Small intestine (tissue), 7 donors: ENCODE measurements around the gene CAMTA1. TPM values are rescaled to one million over a fixed set of nuclear protein-coding genes. Genes with fewer than 3 reads are reported as not detected.
A peak's percentile ranks its signal among the peaks of the same experiment; 100 is the strongest.
"Not testable (repeated sequence)": the region's sequence is repeated elsewhere in the genome, so short reads cannot be mapped to it uniquely, and the experiment has no call there.

ENCODE experiments used
- DNase-seq, 2 donors: peaks; one replicate each; pipeline versions ENCODE4 v3.0.0 to v3.0.0-alpha.2; 2013
- FAIRE-seq: peaks from 2 replicates; lab custom pipeline; 2012; peaks lifted over from hg19 to GRCh38; lab: Jason Lieb, UNC
- H3K27ac ChIP-seq, 3 donors: one replicate each; pipeline ENCODE4 v1.5.1; 2013; ENCODE audit warnings: low read length in 2 of 3, mild to moderate bottlenecking in 2 of 3, control low read depth in 1 of 3, inconsistent platforms in 1 of 3, low read depth in 1 of 3, moderate library complexity in 1 of 3
- H3K27me3 ChIP-seq, 3 donors: one replicate each; pipeline ENCODE4 v1.6.1; 2013; ENCODE audit warnings: low read length in 3 of 3, inconsistent platforms in 1 of 3; ENCODE audit not compliant: control insufficient read depth in 3 of 3, insufficient read depth in 3 of 3
- H3K36me3 ChIP-seq, 3 donors: one replicate each; pipeline ENCODE4 v1.6.1; 2013; ENCODE audit warnings: low read length in 3 of 3, inconsistent platforms in 1 of 3, low read depth in 1 of 3, mild to moderate bottlenecking in 1 of 3, moderate library complexity in 1 of 3; ENCODE audit not compliant: control insufficient read depth in 3 of 3, insufficient read depth in 2 of 3
- H3K4me1 ChIP-seq, 3 donors: one replicate each; pipeline ENCODE4 v1.6.1; 2013; ENCODE audit warnings: low read length in 2 of 3, inconsistent platforms in 1 of 3, low read depth in 1 of 3, mild to moderate bottlenecking in 1 of 3, moderate library complexity in 1 of 3; ENCODE audit not compliant: control insufficient read depth in 3 of 3, insufficient read depth in 2 of 3
- H3K4me3 ChIP-seq, 3 donors: one replicate each; pipeline ENCODE4 v1.5.1; 2013; ENCODE audit warnings: low read length in 3 of 3, control low read depth in 1 of 3, inconsistent platforms in 1 of 3, low read depth in 1 of 3, mild to moderate bottlenecking in 1 of 3, moderate library complexity in 1 of 3
- H3K9me3 ChIP-seq, 2 donors: one replicate each; pipeline ENCODE4 v1.6.1; 2013; ENCODE audit warnings: low read depth in 1 of 2, low read length in 1 of 2; ENCODE audit not compliant: control insufficient read depth in 2 of 2, insufficient read depth in 1 of 2
- WGBS, 3 donors: extraction: QIAGEN DNeasy Blood & Tissue Kit; methylation state at CpG; one replicate each; pipeline ENCODE4 v1.1.7; 2013; 5-methylcytosine and 5-hydroxymethylcytosine counted together
- polyA plus RNA-seq, 4 donors: library from polyadenylated mRNA; stranded (reverse) in 3 of 4; unstranded in 1 of 4; fragments of 200-250 nt in 3 of 4; fragments of 120-200 nt in 1 of 4; gene quantifications; one replicate each; pipeline versions ENCODE4 v1.2.1 to v1.2.3, GENCODE V29; 2013
- donor health status: healthy with polysubstance abuse.
- donor health status: control.
- donor health status: control.
- donor health status: Bipolar disorder and iron deficiency.
- donor health status: healthy.

The CAMTA1 gene
- polyA plus RNA-seq, 4 donors = 57.6 to 177 (median 147) TPM

GRCh38 chr1:7407980-7408770 lies 622.9 kb downstream of the CAMTA1 start:
- no peak overlapping the region for H3K4me3 ChIP-seq
- no peak overlapping the region for H3K27ac ChIP-seq
- no peaks in the 10 kb centered on the region for H3K9me3 ChIP-seq
- DNase-seq (no peak), FAIRE-seq (no peak)
- 86 to 91% (median 89%) methylated on average over 23 of the region's 23 CpGs for WGBS, 3 donors
- no peaks in the 10 kb centered on the region for H3K4me1 ChIP-seq
- no peaks in the 10 kb centered on the region for H3K36me3 ChIP-seq
- H3K27me3 ChIP-seq = no peaks in the 10 kb centered on the region

GRCh38 chr1:7408771-7409150 lies 623.5 kb downstream of the CAMTA1 start:
- Histone ChIP-seq H3K36me3 (no peaks in the 10 kb centered on the region), H3K4me1 (no peaks in the 10 kb centered on the region), H3K27ac (no peak overlapping the region), H3K9me3 (no peaks in the 10 kb centered on the region), H3K4me3 (no peak overlapping the region), H3K27me3 (no peaks in the 10 kb centered on the region)
- WGBS, 3 donors = 70 to 86% (median 81%) methylated on average over 5 of the region's 5 CpGs
- DNase-seq (no peak), FAIRE-seq (no peak)

GRCh38 chr1:7409278-7409677 lies 624.0 kb downstream of the CAMTA1 start:
- FAIRE-seq (no peak), DNase-seq (peak in 1 of 2 donors; percentile 8)
- Histone ChIP-seq H3K4me3 (no peak overlapping the region), H3K9me3 (no peaks in the 10 kb centered on the region), H3K27ac (no peak overlapping the region), H3K27me3 (no peaks in the 10 kb centered on the region), H3K4me1 (no peaks in the 10 kb centered on the region), H3K36me3 (no peaks in the 10 kb centered on the region)
- 47 to 75% (median 54%) methylated on average over 8 of the region's 8 CpGs for WGBS, 3 donors

- Histone ChIP-seq H3K27me3 (no peaks in the 10 kb centered on the region), H3K9me3 (no peaks in the 10 kb centered on the region), H3K4me3 (no peak overlapping the region), H3K4me1 (no peaks in the 10 kb centered on the region), H3K36me3 (no peaks in the 10 kb centered on the region), H3K27ac (no peak overlapping the region)
- WGBS, 3 donors = 84 to 86% (median 84%) methylated on average over 10 of the region's 10 CpGs
- DNase-seq (no peak), FAIRE-seq (no peak)
Measured at GRCh38 chr1:7410156-7410555, 624.9 kb downstream of the CAMTA1 start.

GRCh38 chr1:7417618-7418017 lies 632.4 kb downstream of the CAMTA1 start:
- not testable (repeated sequence) for FAIRE-seq, DNase-seq, H3K27ac ChIP-seq, H3K9me3 ChIP-seq, H3K36me3 ChIP-seq, H3K27me3 ChIP-seq, H3K4me3 ChIP-seq, H3K4me1 ChIP-seq
- WGBS, 3 donors = 79 to 89% (median 80%) methylated on average over 12 of the region's 12 CpGs

GRCh38 chr1:7418442-7419080 lies 633.3 kb downstream of the CAMTA1 start:
- Histone ChIP-seq H3K27ac (no peak overlapping the region), H3K4me3 (no peak overlapping the region), H3K36me3 (no peaks in the 10 kb centered on the region), H3K27me3 (no peaks in the 10 kb centered on the region), H3K9me3 (peaks cover 0 to 4% of the 10 kb centered on the region in 2 donors), H3K4me1 (no peaks in the 10 kb centered on the region)
- DNase-seq (no peak), FAIRE-seq (no peak)
- WGBS, 3 donors = 71 to 82% (median 73%) methylated on average over 10 to 11 of the region's 11 CpGs

- Histone ChIP-seq H3K9me3 (peaks cover 0 to 4% of the 10 kb centered on the region in 2 donors), H3K4me1 (no peaks in the 10 kb centered on the region), H3K27ac (no peak overlapping the region), H3K27me3 (no peaks in the 10 kb centered on the region), H3K4me3 (no peak overlapping the region), H3K36me3 (no peaks in the 10 kb centered on the region)
- DNase-seq (no peak), FAIRE-seq (no peak)
- 74 to 80% (median 78%) methylated on average over 9 of the region's 9 CpGs for WGBS, 3 donors
Measured at GRCh38 chr1:7420098-7420445, 634.8 kb downstream of the CAMTA1 start.

- no peaks in the 10 kb centered on the region for H3K4me1 ChIP-seq
- no peaks in the 10 kb centered on the region for H3K36me3 ChIP-seq
- no peaks in the 10 kb centered on the region for H3K27me3 ChIP-seq
- 59 to 74% (median 66%) methylated on average over 6 of the region's 6 CpGs for WGBS, 3 donors
- FAIRE-seq (no peak), DNase-seq (no peak)
- H3K4me3 ChIP-seq = no peak overlapping the region
- H3K27ac ChIP-seq = no peak overlapping the region
- H3K9me3 ChIP-seq = peaks cover 0 to 4% of the 10 kb centered on the region in 2 donors
Measured at GRCh38 chr1:7420470-7421100, 635.3 kb downstream of the CAMTA1 start.
